K562 (cell line): ENCODE data around the gene RGS14. TPM values are rescaled to one million over a fixed set of nuclear protein-coding genes. Genes with fewer than 3 reads are reported as not detected.

ENCODE experiments used
- EP300 ChIP-seq: IDR thresholded peaks from 2 replicates; pipeline ENCODE4 v1.6.1; 2012; ENCODE audit warnings: low read length, improper control_type of control experiment
- GATA2 ChIP-seq: sonication (generic); formaldehyde crosslinking; IDR thresholded peaks from 2 replicates; pipeline ENCODE4 v1.4.0; 2020; ENCODE audit warnings: mild to moderate bottlenecking, missing genetic modification reagents
- MBD2 ChIP-seq: sonication (generic); IDR thresholded peaks from 2 replicates; pipeline ENCODE4 v1.6.1; 2016; ENCODE audit warnings: low read depth, borderline replicate concordance
- OTX1 ChIP-seq: fragments of 450-650 bp; formaldehyde crosslinking; IDR thresholded peaks from 2 replicates; pipeline ENCODE4 v1.4.0; 2022; ENCODE audit warnings: mild to moderate bottlenecking
- SMARCC2 ChIP-seq: fragments of 450-650 bp; IDR thresholded peaks from 2 replicates; pipeline ENCODE4 v1.6.1; 2017; ENCODE audit warnings: antibody characterized with exemption, moderate library complexity, mild to moderate bottlenecking, low read depth
- ZBTB8A ChIP-seq: fragments of 450-650 bp; IDR thresholded peaks from 2 replicates; pipeline ENCODE4 v1.6.1; 2018; ENCODE audit warnings: mild to moderate bottlenecking, moderate library complexity; ENCODE audit not compliant: partially characterized antibody
- ZNF217 ChIP-seq: sonication (generic); formaldehyde crosslinking; IDR thresholded peaks from 2 replicates; pipeline ENCODE4 v1.8.0; 2022; ENCODE audit warnings: mild to moderate bottlenecking, missing genetic modification reagents
- ZNF263 ChIP-seq: sonication (generic); formaldehyde crosslinking; IDR thresholded peaks from 2 replicates; pipeline ENCODE4 v1.8.0; 2022; ENCODE audit warnings: mild to moderate bottlenecking, missing genetic modification reagents, borderline replicate concordance
- ZNF76 ChIP-seq: fragments of 250-450 bp; sonication (Bioruptor Pico); IDR thresholded peaks from 2 replicates; pipeline ENCODE4 v1.4.0; 2020; ENCODE audit warnings: mild to moderate bottlenecking, moderate library complexity, borderline replicate concordance
- ZNF830 ChIP-seq: fragments of 250-450 bp; sonication (Bioruptor Pico); IDR thresholded peaks from 2 replicates; pipeline ENCODE4 v1.5.0; 2021; ENCODE audit warnings: mild to moderate bottlenecking
- polyA plus RNA-seq, 8 experiments: library from polyadenylated mRNA; depleted of rRNA in 4 of 8; stranded (reverse) in 5 of 8; unstranded in 3 of 8; fragments of >200 nt; fragmentation: Nextera tagmentation in 2 of 8; fragmentation: Illumina TruSeq in 1 of 8; extraction: Ambion mirVana in 2 of 8; extraction: Trizol in 1 of 8; gene quantifications; 2 replicates each; pipeline versions ENCODE4 v1.2.1 to v1.2.3, GENCODE V29; 2011 to 2014; ENCODE audit warnings: inconsistent platforms in 1 of 8, missing spikeins in 1 of 8
- total RNA-seq, 7 experiments: library from RNA; depleted of rRNA in 6 of 7; stranded (reverse); fragments of >200 nt in 6 of 7; fragmentation: Illumina TruSeq in 2 of 7; extraction: Trizol in 2 of 7; gene quantifications; 2 replicates each; pipeline versions ENCODE4 v1.2.1 to v1.2.3, GENCODE V29; 2011 to 2021; ENCODE audit warnings: low replicate concordance in 1 of 7
- TF ChIP-seq, protein P1 (sequence below): fragments of 200-800 bp; sonication (Bioruptor generic); IDR thresholded peaks from 2 replicates; pipeline ENCODE4 v1.6.1; 2016; ENCODE audit warnings: missing genetic modification characterization, missing compliant biosample characterization
- TF ChIP-seq, protein P2 (sequence below): fragments of 450-650 bp; IDR thresholded peaks from 2 replicates; pipeline ENCODE4 v1.6.1; 2016; ENCODE audit warnings: low read depth

RGS14 gene
- total and polyA plus RNA-seq, 9 of the 15 experiments (the other 6 are each of a cell fraction or from before 2014, with no cell fraction given): 0.28 to 75.9 (median 34.5) TPM

DNA sequence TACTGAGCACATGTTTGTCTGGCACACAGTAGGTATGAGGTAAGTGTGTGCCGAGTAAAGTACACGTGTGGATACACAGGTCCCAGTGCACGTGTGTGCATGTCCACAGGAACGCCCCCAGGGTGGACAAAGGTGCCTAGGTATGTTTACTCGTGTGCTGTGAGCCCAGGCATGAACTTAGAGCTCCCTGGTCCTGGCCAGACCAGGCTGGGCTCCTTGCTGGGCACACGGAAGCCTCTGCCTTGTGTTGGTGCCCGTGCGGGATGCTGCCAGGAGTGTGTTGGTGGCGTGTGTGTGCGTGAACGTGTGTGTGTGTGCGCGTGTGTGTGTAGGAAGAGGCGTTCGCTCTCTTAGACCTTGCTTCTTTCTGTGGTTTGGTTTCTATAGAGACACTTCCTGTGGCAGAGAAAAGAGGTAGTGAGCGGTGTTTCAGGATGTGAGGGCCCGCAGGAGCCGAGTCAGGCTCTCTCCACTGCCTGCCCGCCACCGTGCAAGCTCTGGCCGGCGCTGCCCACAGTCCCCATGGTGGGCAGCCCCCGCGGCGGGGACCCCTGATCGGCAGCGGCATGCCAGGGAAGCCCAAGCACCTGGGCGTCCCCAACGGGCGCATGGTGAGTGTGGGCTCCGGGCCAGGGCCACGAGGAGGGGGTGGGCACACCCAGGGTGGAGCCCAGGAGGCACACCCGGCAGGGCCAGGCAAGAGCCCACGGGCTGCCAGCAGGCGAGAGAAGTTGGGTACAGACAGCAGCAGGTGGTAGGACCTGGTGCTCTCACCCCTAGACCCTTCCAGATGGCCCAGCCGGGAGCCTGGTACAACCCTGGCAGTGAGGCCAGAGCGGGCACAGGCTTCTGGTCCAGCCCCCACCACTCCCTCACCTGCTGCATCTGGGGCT, at the start of gene RGS14 (continued):
- TF ChIP-seq ZNF217 (no peak), MBD2 (no peak), ZNF76 (CRISPR knock-in tag) (no peak), ZBTB8A (no peak), SMARCC2 (no peak), OTX1 (CRISPR knock-in tag) (peak; percentile 64; the same call in 1 of the 2 replicates), EP300 (no peak), GATA2 (CRISPR knock-in tag) (no peak), ZNF830 (CRISPR knock-in tag) (0 out of 2 replicates have a peak, but pooled peaks have one; percentile 51), ZNF263 (CRISPR knock-in tag) (peak; percentile 50; the same call in 1 of the 2 replicates)
- TF ChIP-seq, protein P1, sequence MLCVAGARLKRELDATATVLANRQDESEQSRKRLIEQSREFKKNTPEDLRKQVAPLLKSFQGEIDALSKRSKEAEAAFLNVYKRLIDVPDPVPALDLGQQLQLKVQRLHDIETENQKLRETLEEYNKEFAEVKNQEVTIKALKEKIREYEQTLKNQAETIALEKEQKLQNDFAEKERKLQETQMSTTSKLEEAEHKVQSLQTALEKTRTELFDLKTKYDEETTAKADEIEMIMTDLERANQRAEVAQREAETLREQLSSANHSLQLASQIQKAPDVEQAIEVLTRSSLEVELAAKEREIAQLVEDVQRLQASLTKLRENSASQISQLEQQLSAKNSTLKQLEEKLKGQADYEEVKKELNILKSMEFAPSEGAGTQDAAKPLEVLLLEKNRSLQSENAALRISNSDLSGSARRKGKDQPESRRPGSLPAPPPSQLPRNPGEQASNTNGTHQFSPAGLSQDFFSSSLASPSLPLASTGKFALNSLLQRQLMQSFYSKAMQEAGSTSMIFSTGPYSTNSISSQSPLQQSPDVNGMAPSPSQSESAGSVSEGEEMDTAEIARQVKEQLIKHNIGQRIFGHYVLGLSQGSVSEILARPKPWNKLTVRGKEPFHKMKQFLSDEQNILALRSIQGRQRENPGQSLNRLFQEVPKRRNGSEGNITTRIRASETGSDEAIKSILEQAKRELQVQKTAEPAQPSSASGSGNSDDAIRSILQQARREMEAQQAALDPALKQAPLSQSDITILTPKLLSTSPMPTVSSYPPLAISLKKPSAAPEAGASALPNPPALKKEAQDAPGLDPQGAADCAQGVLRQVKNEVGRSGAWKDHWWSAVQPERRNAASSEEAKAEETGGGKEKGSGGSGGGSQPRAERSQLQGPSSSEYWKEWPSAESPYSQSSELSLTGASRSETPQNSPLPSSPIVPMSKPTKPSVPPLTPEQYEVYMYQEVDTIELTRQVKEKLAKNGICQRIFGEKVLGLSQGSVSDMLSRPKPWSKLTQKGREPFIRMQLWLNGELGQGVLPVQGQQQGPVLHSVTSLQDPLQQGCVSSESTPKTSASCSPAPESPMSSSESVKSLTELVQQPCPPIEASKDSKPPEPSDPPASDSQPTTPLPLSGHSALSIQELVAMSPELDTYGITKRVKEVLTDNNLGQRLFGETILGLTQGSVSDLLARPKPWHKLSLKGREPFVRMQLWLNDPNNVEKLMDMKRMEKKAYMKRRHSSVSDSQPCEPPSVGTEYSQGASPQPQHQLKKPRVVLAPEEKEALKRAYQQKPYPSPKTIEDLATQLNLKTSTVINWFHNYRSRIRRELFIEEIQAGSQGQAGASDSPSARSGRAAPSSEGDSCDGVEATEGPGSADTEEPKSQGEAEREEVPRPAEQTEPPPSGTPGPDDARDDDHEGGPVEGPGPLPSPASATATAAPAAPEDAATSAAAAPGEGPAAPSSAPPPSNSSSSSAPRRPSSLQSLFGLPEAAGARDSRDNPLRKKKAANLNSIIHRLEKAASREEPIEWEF: no peak
- TF ChIP-seq, protein P2, sequence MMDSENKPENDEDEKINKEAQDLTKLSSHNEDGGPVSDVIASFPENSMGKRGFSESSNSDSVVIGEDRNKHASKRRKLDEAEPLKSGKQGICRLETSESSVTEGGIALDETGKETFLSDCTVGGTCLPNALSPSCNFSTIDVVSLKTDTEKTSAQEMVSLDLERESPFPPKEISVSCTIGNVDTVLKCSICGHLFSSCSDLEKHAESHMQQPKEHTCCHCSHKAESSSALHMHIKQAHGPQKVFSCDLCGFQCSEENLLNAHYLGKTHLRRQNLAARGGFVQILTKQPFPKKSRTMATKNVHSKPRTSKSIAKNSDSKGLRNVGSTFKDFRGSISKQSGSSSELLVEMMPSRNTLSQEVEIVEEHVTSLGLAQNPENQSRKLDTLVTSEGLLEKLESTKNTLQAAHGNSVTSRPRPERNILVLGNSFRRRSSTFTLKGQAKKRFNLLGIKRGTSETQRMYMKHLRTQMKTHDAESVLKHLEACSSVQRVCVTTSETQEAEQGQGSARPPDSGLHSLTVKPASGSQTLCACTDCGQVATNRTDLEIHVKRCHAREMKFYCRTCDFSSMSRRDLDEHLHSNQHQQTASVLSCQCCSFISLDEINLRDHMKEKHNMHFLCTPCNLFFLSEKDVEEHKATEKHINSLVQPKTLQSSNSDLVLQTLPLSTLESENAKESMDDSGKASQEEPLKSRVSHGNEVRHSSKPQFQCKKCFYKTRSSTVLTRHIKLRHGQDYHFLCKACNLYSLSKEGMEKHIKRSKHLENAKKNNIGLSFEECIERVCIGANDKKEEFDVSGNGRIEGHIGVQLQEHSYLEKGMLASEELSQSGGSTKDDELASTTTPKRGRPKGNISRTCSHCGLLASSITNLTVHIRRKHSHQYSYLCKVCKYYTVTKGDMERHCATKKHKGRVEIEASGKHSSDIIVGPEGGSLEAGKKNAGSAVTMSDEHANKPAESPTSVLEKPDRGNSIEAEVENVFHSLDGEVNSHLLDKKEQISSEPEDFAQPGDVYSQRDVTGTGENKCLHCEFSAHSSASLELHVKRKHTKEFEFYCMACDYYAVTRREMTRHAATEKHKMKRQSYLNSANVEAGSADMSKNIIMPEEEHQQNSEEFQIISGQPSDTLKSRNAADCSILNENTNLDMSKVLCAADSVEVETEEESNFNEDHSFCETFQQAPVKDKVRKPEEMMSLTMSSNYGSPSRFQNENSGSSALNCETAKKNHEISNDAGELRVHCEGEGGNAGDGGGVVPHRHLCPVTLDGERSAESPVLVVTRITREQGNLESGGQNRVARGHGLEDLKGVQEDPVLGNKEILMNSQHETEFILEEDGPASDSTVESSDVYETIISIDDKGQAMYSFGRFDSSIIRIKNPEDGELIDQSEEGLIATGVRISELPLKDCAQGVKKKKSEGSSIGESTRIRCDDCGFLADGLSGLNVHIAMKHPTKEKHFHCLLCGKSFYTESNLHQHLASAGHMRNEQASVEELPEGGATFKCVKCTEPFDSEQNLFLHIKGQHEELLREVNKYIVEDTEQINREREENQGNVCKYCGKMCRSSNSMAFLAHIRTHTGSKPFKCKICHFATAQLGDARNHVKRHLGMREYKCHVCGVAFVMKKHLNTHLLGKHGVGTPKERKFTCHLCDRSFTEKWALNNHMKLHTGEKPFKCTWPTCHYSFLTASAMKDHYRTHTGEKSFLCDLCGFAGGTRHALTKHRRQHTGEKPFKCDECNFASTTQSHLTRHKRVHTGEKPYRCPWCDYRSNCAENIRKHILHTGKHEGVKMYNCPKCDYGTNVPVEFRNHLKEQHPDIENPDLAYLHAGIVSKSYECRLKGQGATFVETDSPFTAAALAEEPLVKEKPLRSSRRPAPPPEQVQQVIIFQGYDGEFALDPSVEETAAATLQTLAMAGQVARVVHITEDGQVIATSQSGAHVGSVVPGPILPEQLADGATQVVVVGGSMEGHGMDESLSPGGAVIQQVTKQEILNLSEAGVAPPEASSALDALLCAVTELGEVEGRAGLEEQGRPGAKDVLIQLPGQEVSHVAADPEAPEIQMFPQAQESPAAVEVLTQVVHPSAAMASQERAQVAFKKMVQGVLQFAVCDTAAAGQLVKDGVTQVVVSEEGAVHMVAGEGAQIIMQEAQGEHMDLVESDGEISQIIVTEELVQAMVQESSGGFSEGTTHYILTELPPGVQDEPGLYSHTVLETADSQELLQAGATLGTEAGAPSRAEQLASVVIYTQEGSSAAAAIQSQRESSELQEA: no peak
